Ecto neural progenitor cell (in vitro differentiated cells): Measurements from ENCODE around the gene KIF2A.

ENCODE experiments used
- DNase-seq: peaks from one replicate; pipeline ENCODE4 v3.0.0-alpha.2; 2018; ENCODE audit warnings: low spot score

Gene KIF2A

GRCh38 chr5:62328772-62329491 is 22.9 kb downstream of the KIF2A start:
- DNase-seq = no peak

- DNase-seq = no peak
Observed at GRCh38 chr5:62330302-62330701, 24.3 kb downstream of the KIF2A start.

GRCh38 chr5:62331921-62332320 is 25.9 kb downstream of the KIF2A start:
- DNase-seq = no peak

GRCh38 chr5:62333250-62333794 is 27.3 kb downstream of the KIF2A start:
- no peak for DNase-seq

GRCh38 chr5:62334082-62334481 is 28.1 kb downstream of the KIF2A start:
- no peak for DNase-seq

- no peak for DNase-seq
Observed at GRCh38 chr5:62340392-62340791, 34.4 kb downstream of the KIF2A start.

GRCh38 chr5:62340979-62341378 is 35.0 kb downstream of the KIF2A start:
- no peak for DNase-seq

- DNase-seq = no peak
Observed at GRCh38 chr5:62341783-62342475, 35.9 kb downstream of the KIF2A start.

GRCh38 chr5:62342476-62342837 is 36.5 kb downstream of the KIF2A start:
- DNase-seq = no peak

GRCh38 chr5:62343428-62343827 is 37.4 kb downstream of the KIF2A start:
- no peak for DNase-seq

GRCh38 chr5:62346748-62347147 is 40.7 kb downstream of the KIF2A start:
- DNase-seq = no peak

GRCh38 chr5:62347928-62348327 is 41.9 kb downstream of the KIF2A start:
- DNase-seq = no peak

GRCh38 chr5:62348723-62349481 is 42.9 kb downstream of the KIF2A start:
- DNase-seq = no peak

- no peak for DNase-seq
Observed at GRCh38 chr5:62354028-62354874, 48.2 kb downstream of the KIF2A start.

GRCh38 chr5:62362701-62363100 is 56.7 kb downstream of the KIF2A start:
- no peak for DNase-seq

- no peak for DNase-seq
Observed at GRCh38 chr5:62369039-62369438, 63.0 kb downstream of the KIF2A start.

- DNase-seq = no peak
Observed at GRCh38 chr5:62371409-62371808, 65.4 kb downstream of the KIF2A start.

GRCh38 chr5:62372600-62372999 is 66.6 kb downstream of the KIF2A start:
- DNase-seq = no peak

- no peak for DNase-seq
Observed at GRCh38 chr5:62373382-62373781, 67.4 kb downstream of the KIF2A start.

- DNase-seq = no peak
Observed at GRCh38 chr5:62374090-62374489, 68.1 kb downstream of the KIF2A start.

GRCh38 chr5:62375627-62376026 is 69.6 kb downstream of the KIF2A start:
- DNase-seq = no peak

GRCh38 chr5:62376064-62376463 is 70.1 kb downstream of the KIF2A start:
- no peak for DNase-seq
